Fibroblast of peridontal ligament (primary cell): Measurements from ENCODE around the gene DSC2.
"Not testable (repeated sequence)": the region's sequence is repeated elsewhere in the genome, so short reads cannot be mapped to it uniquely, and the experiment has no call there.

Experiments used
- DNase-seq: peaks from one replicate; pipeline ENCODE4 v3.0.0-alpha.2; 2010; ENCODE audit errors: extremely low read depth

The DSC2 gene

DNA sequence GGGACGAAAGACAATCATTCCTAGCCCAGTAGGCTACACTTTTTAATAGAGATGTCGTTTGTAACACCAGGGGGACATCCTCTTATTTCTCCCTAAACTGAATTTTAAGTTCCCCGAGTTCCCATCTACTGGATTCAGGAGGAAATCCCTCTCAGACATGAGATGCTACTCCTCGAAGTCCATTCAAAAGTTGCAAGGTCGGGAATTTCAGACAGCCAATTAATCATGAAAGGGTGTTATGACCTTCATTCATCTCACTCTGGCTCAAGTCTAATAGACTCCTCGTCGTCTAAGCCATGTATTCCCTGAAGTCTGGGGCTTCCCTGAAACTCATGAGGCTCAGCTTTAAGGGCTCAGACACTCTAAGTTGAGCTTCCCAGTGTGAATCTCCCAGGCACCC, 58.5 kb downstream of the DSC2 start:
- no peak for DNase-seq

DNA sequence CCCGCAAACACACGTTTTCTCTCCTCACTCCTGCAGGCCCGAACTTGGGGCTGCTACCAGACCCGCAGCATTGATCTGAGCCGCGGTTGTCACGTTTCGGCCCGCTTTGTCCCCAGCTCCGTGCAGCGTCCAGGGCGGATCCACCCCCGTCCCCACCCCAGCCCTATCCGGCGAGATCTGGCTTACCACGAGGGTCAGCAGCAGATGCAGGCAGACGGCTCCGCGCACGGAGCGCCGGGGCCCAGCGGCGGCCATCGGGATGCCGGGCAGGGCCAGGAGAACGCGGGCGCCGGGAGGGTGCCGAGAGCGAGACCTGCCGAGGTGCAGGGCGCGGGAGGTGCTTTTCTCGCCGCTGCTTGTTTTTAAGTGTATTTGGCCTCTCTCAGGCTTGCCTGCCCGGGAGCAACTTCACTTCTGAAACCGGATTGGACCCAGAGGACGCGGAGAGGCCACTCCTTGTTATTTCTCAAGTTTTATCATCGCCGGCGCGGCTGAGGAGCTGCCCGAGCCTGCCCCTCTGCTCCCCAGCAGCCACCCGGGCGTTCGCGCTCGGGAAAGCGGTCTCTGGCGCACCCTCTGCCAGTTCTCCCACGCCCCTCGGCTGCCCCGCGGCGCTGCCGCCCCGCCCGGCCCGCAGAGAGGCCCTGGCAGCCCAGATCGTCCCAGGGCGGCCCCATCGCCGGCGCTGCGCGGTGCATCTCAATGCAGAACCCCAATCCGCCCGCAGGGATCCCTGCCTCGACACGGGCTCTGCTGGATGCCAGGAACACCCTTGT, 59.6 kb downstream of the DSC2 start, which contains the start of gene DSC3:
Gene DSC3, minus strand, starts transcription at position 337 of the 776 bp plus-strand sequence. Its CDS starts 82 bp downstream, at position 255.
- no peak for DNase-seq

DNA sequence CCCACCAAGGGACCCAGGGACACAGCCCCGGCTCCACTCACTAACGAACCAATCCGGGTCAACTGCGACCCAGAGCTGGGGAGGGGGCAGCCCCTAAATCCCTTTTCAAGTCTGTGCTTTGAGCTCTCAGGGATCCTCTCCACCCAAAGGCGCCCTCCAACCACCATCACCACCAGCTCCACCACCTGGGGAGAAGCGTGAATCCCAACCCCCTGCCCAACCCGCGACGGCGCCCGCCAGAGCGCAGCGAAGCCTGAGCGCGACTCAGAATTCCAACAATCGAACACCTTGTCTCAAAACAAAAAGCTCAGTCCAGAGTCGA, 60.2 kb downstream of the DSC2 start:
- DNase-seq: no peak

DNA sequence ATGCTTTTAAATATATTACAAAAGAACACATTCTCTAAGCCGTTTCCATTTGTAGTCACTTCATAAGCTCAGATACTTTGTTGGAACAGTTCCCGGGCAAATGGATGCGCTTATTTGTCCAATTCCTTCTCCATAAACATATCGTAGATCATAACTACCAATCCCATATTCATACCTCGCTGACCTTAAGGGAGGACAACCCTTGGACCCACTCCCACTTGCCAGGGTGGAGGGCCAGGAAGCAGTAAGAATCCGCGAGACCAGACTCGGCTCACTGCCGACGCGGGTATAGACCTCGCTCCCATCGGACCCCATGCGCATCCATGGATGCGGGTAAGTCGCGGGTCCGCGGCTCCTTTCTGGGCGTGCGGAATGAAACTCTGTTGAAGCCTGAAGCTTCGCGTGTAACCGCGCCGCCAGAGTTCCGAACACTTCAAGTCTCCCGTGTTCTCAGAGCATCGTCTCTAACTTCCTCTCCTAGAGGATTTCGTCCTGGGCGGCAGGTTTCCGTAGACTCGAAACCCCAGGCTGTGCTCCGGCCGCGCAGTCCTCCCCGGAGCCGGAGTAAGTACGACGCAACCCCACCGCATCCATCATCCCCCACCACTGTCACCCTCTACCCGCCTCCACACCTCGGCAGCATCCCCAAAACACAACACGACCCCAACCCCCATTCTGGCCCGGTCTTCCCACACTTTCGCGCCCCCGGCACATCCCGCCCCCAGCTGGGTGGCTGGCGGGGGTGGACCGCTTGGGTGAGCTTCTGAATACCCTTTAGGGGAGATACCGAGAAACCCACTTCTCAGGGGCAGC, 60.7 kb downstream of the DSC2 start:
- DNase-seq: no peak

DNA sequence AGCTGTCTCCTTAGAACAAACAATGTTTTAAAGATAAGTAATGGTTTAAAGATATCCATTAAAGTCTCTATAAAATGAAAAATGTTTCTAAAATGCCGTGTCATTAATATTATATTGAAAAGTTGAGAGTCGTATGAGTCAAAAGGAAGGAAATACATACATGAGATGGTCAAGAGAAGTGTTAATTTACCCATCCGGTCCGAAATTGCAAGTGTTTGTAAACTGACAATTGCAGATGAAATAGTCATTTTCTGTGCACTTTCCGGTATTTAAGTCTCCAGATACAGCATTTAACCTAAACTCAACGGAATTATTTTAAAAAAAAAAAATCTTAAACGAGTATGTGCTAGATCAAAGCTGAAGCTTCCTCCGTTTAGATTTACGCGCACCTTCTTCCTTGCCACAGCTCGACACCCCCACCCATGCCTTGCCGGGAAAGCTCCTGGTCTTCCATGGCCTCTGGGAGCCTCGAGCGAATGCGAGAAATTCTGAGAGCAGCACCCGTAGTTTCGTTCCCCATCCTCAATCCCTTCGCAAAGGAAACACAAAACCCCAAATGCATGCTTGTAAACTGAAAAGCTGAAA, 61.4 kb downstream of the DSC2 start:
- DNase-seq: no peak

DNA sequence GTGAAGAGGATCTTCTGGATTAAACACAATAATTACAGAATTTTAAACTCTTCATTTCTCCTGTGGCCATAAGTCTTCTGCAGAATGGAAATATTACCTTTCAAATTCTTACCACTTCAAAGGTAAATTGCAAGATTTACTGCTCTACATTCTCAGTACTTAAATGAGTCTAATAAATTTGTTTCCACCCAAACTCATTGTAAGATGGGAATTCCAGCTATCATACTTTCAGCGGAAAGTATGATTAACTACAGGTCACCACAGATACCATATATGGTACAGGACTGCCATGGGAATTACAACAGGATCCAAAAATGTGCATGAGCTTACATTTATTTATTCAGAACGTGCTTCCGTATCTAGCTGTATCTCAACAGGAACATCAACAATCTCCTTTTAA, 62.8 kb downstream of the DSC2 start:
- no peak for DNase-seq

DNA sequence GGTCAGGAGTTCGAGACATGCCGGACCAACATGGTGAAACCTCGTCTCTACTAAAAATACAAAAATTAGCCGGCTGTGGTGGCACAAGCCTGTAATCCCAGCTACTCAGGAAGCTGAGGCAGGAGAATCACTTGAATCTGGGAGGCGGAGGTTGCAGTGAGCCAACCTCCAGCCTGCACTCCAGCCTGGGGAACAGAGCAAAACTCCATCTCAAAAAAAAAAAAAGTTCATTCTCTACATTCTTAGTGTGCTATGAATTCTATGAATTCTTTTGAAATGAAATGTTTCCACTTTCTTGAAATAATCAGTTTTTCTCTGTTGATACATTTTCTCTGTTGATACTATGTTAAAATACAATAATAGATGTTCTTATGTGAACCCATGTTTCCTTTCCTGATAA, 64.5 kb downstream of the DSC2 start:
- DNase-seq: not testable (repeated sequence)

DNA sequence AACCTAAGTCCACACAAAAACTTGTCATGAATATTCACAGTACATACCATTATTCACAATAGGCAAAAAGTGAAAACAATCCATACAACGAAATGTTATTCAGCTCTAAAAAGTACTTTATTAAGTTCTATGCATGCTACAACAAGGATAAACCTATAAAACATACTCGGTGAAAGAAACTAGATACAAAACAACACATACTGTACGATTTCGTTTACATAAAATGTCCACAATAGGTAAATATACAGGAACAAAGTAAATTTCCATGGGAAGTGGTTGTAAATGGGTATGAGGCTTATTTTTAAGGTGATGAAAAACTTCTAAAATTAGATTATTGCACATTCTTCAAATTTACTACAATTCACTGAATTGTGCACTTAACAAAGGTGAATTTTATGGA, 67.7 kb downstream of the DSC2 start:
- DNase-seq: no peak

DNA sequence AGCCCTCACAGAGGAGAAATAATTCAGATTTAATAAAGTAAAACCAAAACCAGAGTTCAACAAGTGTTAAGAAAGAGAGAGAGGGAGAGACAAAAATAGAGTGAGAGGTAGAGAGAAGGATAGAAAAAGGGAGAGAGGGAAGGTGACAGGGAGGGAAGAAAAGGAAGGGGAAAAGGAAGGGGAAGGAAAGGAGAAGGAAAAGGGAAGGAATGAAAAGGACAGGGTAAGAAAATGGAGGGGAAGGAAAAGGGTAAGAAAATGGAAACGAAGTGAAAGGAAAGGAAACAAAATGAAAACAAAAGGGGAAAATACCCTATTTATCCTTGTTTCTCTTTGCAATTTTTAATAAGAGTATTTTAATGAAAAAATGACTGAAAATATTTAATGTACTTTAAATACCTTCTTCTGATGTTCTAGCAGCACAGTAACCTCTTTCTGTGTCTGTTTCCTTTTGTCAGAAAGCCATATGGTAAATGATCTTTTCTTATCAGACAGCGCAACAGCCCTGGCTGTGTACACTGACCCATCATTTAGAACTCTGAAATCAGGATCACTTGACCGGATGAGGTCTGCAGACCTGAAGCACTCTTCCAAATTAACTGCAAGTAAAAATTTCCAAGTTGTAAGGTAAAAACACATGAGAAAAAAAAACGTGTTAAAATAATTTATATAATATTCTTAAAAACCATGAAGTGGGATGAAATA, 71.5 kb downstream of the DSC2 start:
- DNase-seq: no peak

DNA sequence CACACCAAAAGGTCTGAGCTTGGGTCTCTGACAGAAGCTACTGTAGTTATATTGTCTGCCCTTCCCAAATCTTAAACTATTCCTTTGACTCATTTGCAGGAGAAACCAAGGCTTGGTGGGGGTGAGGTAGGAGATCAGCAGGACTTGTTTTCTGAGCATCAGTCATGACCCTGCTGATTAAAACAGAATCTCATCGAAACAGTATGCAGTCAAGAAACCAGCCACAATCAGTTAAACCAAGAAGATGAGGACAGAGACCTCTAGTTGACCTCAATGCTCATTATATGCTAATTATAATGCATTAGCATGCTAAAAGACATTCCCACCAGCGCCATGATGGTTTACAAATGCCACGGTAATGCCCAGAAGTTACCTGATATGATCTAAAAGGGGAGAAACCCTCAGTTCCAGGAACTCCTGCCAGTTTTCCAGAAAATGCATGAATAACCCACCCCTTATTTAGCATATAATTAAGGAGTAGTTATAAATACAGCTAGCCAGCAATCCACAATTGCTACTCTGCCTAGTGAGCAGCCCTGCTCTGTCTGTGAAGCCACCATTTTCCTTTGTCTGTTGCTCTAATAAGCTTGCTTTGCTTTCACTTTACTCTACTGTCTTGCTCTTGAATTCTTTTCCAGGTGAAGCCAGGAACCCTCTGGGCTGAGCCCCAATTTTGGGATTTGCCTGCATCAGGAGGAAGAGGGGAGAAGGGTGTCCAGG, 86.3 kb downstream of the DSC2 start:
- no peak for DNase-seq

DNA sequence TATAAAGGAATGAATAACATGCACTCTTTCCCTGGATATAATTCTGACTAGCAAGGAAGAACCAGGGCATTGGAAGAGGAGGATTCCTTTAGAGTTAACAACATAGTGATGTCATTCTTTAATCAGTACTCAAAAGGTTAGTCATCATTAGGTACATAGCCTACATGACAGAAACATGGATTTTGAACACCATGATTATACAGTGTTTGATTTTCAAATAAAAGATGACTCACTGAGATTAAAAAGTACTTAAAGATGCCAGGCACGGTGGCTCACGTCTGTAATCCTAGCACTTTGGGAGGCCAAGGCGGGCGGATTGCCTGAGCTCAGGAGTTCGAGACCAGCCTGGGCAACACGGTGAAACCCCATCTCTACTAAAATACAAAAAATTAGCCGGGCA, 90.8 kb downstream of the DSC2 start:
- DNase-seq: not testable (repeated sequence)

DNA sequence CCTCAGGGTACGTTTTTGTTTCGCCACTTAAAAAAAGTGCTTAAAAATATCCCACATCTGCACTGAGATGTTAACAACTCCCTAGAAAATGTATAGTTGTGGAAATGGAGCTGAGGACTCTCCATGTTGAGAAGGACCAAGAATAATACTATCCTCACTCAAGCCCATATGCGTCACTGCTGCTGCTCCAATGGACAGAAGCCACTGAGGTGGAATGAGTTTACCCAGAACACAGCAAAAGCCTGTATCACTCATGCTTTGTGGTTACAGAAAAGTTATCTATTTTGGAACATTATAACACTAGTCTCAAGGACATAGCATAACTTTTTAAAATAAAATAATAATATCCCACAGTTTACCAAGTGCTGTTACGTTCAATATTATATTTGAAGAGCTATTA, 91.6 kb downstream of the DSC2 start:
- DNase-seq: no peak
